ENCODE results near the gene UMPS. TPM values are rescaled to one million over a fixed set of nuclear protein-coding genes. Genes with fewer than 3 reads are reported as not detected.

UMPS gene
- total RNA-seq, 6 donors from 2014 or later: 5.0 to 26.2 (median 23.7) TPM

DNA sequence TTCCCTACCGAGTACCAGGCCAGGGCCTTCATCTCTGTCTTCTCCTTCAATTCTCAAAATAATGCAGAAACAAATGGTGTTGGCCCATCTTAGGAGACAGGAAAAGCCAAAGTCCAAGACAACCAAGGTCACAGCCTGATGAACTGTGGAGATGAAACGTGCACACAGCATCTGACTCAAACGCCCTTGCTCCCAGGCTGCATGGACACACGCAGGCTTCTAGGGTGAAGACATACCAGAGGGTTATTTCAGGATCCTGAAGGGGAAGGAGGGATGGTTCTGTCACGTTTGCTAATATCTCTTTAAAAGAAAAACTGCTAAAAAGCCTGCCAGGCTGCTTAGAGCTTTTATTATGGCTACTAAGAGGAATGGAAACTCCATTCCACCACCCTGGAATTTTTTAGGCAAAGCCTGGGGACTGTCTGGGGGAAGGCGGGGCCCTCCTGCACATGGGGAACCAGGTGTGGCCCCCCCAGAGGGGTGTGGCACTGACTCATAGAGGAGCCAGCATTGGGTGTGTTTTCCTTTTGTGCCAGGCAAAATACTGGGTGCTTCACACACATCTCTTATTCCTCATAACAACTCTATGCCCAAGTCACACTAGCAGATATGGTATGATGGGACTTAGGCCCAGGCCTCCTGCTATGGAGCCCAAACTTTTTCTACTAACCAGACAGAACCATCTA, 62.9 kb downstream of the UMPS start:
- TF ChIP-seq POLR2AphosphoS5 (IDR thresholded peaks at IDR 0.05): no peak
- TF ChIP-seq, protein P1, sequence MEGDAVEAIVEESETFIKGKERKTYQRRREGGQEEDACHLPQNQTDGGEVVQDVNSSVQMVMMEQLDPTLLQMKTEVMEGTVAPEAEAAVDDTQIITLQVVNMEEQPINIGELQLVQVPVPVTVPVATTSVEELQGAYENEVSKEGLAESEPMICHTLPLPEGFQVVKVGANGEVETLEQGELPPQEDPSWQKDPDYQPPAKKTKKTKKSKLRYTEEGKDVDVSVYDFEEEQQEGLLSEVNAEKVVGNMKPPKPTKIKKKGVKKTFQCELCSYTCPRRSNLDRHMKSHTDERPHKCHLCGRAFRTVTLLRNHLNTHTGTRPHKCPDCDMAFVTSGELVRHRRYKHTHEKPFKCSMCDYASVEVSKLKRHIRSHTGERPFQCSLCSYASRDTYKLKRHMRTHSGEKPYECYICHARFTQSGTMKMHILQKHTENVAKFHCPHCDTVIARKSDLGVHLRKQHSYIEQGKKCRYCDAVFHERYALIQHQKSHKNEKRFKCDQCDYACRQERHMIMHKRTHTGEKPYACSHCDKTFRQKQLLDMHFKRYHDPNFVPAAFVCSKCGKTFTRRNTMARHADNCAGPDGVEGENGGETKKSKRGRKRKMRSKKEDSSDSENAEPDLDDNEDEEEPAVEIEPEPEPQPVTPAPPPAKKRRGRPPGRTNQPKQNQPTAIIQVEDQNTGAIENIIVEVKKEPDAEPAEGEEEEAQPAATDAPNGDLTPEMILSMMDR (IDR thresholded peaks at IDR 0.05): no peak
- no peak for TF ChIP-seq POLR2A (IDR thresholded peaks at IDR 0.05)
- no peak for TF ChIP-seq EP300 (IDR thresholded peaks at IDR 0.05)
- H3K27ac ChIP-seq: no peak overlapping the region
- H3K9me3 ChIP-seq: no peaks in the 10 kb centered on the region
- 79 to 83% methylated on average over 6 of the region's 6 CpGs for WGBS, 2 donors
- H3K36me3 ChIP-seq: peaks cover 0 to 30% (median 8%) of the 10 kb centered on the region in 4 donors
- no peak overlapping the region for H3K4me3 ChIP-seq
- H3K4me1 ChIP-seq: peaks cover 0 to 13% (median 10%) of the 10 kb centered on the region in 4 donors
- ATAC-seq (ENCODE audit: low FRiP score in 2 of 2) (no peak), DNase-seq (no peak)
- no peaks in the 10 kb centered on the region for H3K27me3 ChIP-seq

DNA sequence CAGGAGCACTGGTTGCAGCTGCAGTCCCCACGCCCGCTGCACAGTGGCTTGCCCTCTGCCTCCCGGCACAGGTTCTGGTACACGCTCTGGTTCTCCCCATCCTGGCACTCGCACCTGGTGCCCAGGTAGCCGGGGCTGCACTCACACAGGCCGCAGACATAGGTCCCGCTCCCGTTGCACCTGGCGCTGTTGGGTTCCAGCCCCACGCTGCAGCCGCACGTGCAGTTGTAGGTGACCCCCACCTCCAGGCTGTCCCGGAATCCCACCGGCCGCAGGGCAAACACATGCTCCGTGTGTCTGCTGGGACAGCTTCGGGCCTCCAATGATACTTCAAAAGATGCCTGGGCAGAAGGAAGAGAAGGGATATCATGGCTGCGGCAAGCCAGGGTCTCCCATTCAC, 66.2 kb downstream of the UMPS start:
- Histone ChIP-seq H3K36me3 (peaks cover 0 to 30% (median 8%) of the 10 kb centered on the region in 4 donors), H3K9me3 (no peaks in the 10 kb centered on the region), H3K4me1 (peaks cover 15 to 24% (median 21%) of the 10 kb centered on the region in 4 donors), H3K4me3 (no peak overlapping the region), H3K27me3 (no peaks in the 10 kb centered on the region), H3K27ac (no peak overlapping the region)
- 93 to 98% methylated on average over 13 to 18 of the region's 19 CpGs for WGBS, 2 donors
- TF ChIP-seq, protein P1 (IDR thresholded peaks at IDR 0.05): no peak
- TF ChIP-seq POLR2AphosphoS5 (IDR thresholded peaks at IDR 0.05) (no peak), POLR2A (IDR thresholded peaks at IDR 0.05) (no peak), EP300 (IDR thresholded peaks at IDR 0.05) (no peak)
- ATAC-seq (ENCODE audit: low FRiP score in 2 of 2) (no peak), DNase-seq (no peak)

DNA sequence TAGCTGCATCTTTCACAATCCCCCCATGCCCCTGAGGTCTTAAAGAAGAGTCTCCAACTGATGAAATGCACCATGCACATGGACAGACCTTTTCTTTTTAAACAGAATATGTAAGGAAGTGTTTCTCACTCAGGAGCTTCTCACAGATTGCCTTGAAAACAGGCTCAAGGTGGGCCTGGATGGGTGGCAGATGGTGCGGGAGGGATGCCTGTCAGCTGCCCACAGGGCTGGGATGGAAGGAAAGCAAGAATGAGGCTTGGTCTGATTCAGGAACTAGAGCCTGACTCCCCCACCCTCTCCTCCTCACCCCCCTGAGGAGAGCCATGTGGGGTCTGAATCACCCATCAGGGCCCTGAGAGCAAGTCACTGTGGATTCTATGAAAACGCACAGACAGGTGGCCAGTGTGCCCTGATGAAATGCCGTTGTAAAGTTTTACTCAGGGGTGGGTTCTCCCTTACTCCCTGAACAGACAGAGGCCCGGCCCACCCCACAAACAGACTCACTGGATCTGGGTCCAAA, 67.2 kb downstream of the UMPS start:
- Histone ChIP-seq H3K4me1 (peaks cover 14 to 21% (median 15%) of the 10 kb centered on the region in 4 donors), H3K36me3 (peaks cover 0 to 30% (median 8%) of the 10 kb centered on the region in 4 donors), H3K27me3 (no peaks in the 10 kb centered on the region), H3K9me3 (no peaks in the 10 kb centered on the region), H3K4me3 (no peak overlapping the region), H3K27ac (no peak overlapping the region)
- TF ChIP-seq POLR2AphosphoS5 (IDR thresholded peaks at IDR 0.05): no peak
- TF ChIP-seq, protein P1 (IDR thresholded peaks at IDR 0.05): no peak
- no peak for TF ChIP-seq POLR2A (IDR thresholded peaks at IDR 0.05)
- no peak for TF ChIP-seq EP300 (IDR thresholded peaks at IDR 0.05)
- no peak for DNase-seq
- no peak for ATAC-seq (ENCODE audit: low FRiP score in 2 of 2)
- 77 to 96% methylated on average over 3 to 4 of the region's 4 CpGs for WGBS, 2 donors

Small RNA genes lying within 50 kb of the gene (small RNA-seq; reads per million reads assigned to genes)
- 0 reads per million in 4 donors for gene MIR544B

Other genes starting within 250 kb of the UMPS start
- 100 to 1,000 TPM in 4 of 6 donors, 10 to 100 TPM in 2; 81.5 to 145 (median 106) TPM for gene ITGB5, start 156.9 kb downstream of the UMPS start, total RNA-seq
- 1 to 10 TPM in 1 of 6 donors, under 1 TPM in 3, not detected in 2; 0.15 to 3.6 (median 0.24) TPM for gene MUC13, start 204.3 kb downstream of the UMPS start, total RNA-seq